Hepatocyte (in vitro differentiated cells): Measurements from ENCODE around the gene PLTP. TPM values are rescaled to one million over a fixed set of nuclear protein-coding genes. Genes with fewer than 3 reads are reported as not detected.

Experiments used
- DNase-seq: peaks from one replicate; pipeline ENCODE4 v3.0.0-alpha.2; 2016; ENCODE audit warnings: low spot score
- H2AFZ ChIP-seq: fragments of 200-600 bp; sonication (generic); 2 replicates; pipeline ENCODE4 v1.6.0; 2016; ENCODE audit warnings: antibody characterized with exemption, mild to moderate bottlenecking
- H3K27ac ChIP-seq: fragments of 200-600 bp; sonication (generic); 2 replicates; pipeline ENCODE4 v1.5.1; 2016; ENCODE audit warnings: mild to moderate bottlenecking
- H3K27me3 ChIP-seq: fragments of 200-600 bp; sonication (generic); 2 replicates; pipeline ENCODE4 v1.6.1; 2016
- H3K36me3 ChIP-seq: fragments of 200-600 bp; sonication (generic); replicated peaks from 2 replicates; pipeline ENCODE4 v1.5.1; 2016; ENCODE audit warnings: low read depth; ENCODE audit not compliant: insufficient read depth
- H3K4me1 ChIP-seq: fragments of 200-600 bp; sonication (generic); 2 replicates; pipeline ENCODE4 v1.5.1; 2016; ENCODE audit warnings: mild to moderate bottlenecking, moderate library complexity; ENCODE audit not compliant: insufficient read depth
- H3K4me2 ChIP-seq: fragments of 200-600 bp; sonication (generic); 2 replicates; pipeline ENCODE4 v1.6.0; 2016
- H3K4me3 ChIP-seq: fragments of 200-600 bp; sonication (generic); 2 replicates; pipeline ENCODE4 v1.5.1; 2016; ENCODE audit warnings: mild to moderate bottlenecking
- H3K79me2 ChIP-seq: fragments of 200-600 bp; sonication (generic); 2 replicates; pipeline ENCODE4 v1.6.0; 2017; ENCODE audit warnings: mild to moderate bottlenecking
- H3K9me2 ChIP-seq: fragments of 200-600 bp; sonication (generic); replicated peaks from 2 replicates; pipeline ENCODE4 v1.6.0; 2017; ENCODE audit warnings: mild to moderate bottlenecking; ENCODE audit not compliant: insufficient read depth
- H3K9me3 ChIP-seq: fragments of 200-600 bp; sonication (generic); 2 replicates; pipeline ENCODE4 v1.5.1; 2016; ENCODE audit warnings: low read depth, mild to moderate bottlenecking
- H4K20me1 ChIP-seq: fragments of 200-600 bp; sonication (generic); 2 replicates; pipeline ENCODE4 v1.6.0; 2016; ENCODE audit warnings: mild to moderate bottlenecking; ENCODE audit not compliant: insufficient read depth, poor library complexity, severe bottlenecking
- CTCF ChIP-seq: fragments of 200-600 bp; sonication (generic); IDR thresholded peaks from 2 replicates; pipeline ENCODE4 v1.5.1; 2016; ENCODE audit warnings: antibody characterized with exemption, mild to moderate bottlenecking; ENCODE audit not compliant: poor library complexity
- EZH2 ChIP-seq: fragments of 200-600 bp; sonication (generic); IDR thresholded peaks from 2 replicates; pipeline ENCODE4 v1.6.1; 2016; ENCODE audit warnings: antibody characterized with exemption, mild to moderate bottlenecking, borderline replicate concordance
- EZH2phosphoT487 ChIP-seq: fragments of 200-600 bp; sonication (generic); IDR thresholded peaks from one replicate; pipeline ENCODE4 v1.6.1; 2018; ENCODE audit warnings: antibody characterized with exemption, mild to moderate bottlenecking, low read depth, moderate library complexity; ENCODE audit not compliant: unreplicated experiment, severe bottlenecking
- WGBS: methylation state at CpG from one replicate; pipeline ENCODE4 v1.1.6; 2016; ENCODE audit warnings: low lambda C conversion rate; ENCODE audit errors: missing lambda C conversion rate; 5-methylcytosine and 5-hydroxymethylcytosine counted together
- polyA plus RNA-seq: library from polyadenylated mRNA; unstranded; fragments of >200 nt; fragmentation: Nextera tagmentation; extraction: Ambion mirVana; gene quantifications from 2 replicates; pipeline ENCODE4 v1.2.1, GENCODE V29; 2016
- total RNA-seq: library from RNA; depleted of rRNA; stranded (reverse); fragments of >200 nt; gene quantifications from 2 replicates; pipeline ENCODE4 v1.2.3, GENCODE V29; 2014

PLTP gene
- total and polyA plus RNA-seq, 2 experiments from 2014 or later = 176 to 623 TPM

- Histone ChIP-seq H4K20me1 (no peaks in the 10 kb centered on the region), H3K4me1 (peaks cover 16% of the 10 kb centered on the region), H2AFZ (peak overlapping the region; percentile 1), H3K9me3 (no peaks in the 10 kb centered on the region), H3K27me3 (no peaks in the 10 kb centered on the region), H3K79me2 (peaks cover 49% of the 10 kb centered on the region), H3K27ac (peak overlapping the region; percentile 60), H3K9me2 (no peaks in the 10 kb centered on the region), H3K4me2 (peak overlapping the region; percentile 77), H3K4me3 (peak overlapping the region; percentile 44), H3K36me3 (no peaks in the 10 kb centered on the region)
- 20% methylated on average over 21 of the region's 21 CpGs for WGBS
- TF ChIP-seq CTCF = no peak
- no peak for TF ChIP-seq EZH2
- no peak for TF ChIP-seq EZH2phosphoT487
- no peak for DNase-seq
Observed at GRCh38 chr20:45935416-45936046, 23.6 kb upstream of the PLTP start.

- 1% methylated on average over 64 of the region's 102 CpGs for WGBS
- no peak for TF ChIP-seq EZH2phosphoT487
- no peak for TF ChIP-seq EZH2
- TF ChIP-seq CTCF = no peak
- peaks cover 16% of the 10 kb centered on the region for H3K4me1 ChIP-seq
- H3K4me3 ChIP-seq = peak within 1 kb of the TSS; percentile 80
- H3K79me2 ChIP-seq = peaks cover 49% of the 10 kb centered on the region
- H3K9me2 ChIP-seq = no peaks in the 10 kb centered on the region
- no peaks in the 10 kb centered on the region for H3K9me3 ChIP-seq
- no peaks in the 10 kb centered on the region for H4K20me1 ChIP-seq
- no peaks in the 10 kb centered on the region for H3K36me3 ChIP-seq
- H3K4me2 ChIP-seq = peak within 1 kb of the TSS; percentile 89
- peak within 1 kb of the TSS; percentile 63 for H2AFZ ChIP-seq
- H3K27ac ChIP-seq = peak within 1 kb of the TSS; percentile 100
- no peaks in the 10 kb centered on the region for H3K27me3 ChIP-seq
- peak; percentile 99 for DNase-seq
Observed at GRCh38 chr20:45934586-45935415, 22.8 kb upstream of the PLTP start, which contains the start of gene PCIF1. Gene PCIF1, plus strand, starts transcription at chr20:45934683. Its CDS starts 4,317 bp downstream, at chr20:45939000.

GRCh38 chr20:45934046-45934585, 22.2 kb upstream of the PLTP start:
- H3K4me1 ChIP-seq = peaks cover 16% of the 10 kb centered on the region
- H3K4me3 ChIP-seq = peak overlapping the region; percentile 80
- DNase-seq = peak; percentile 66
- no peaks in the 10 kb centered on the region for H3K27me3 ChIP-seq
- H2AFZ ChIP-seq = peak overlapping the region; percentile 63
- H4K20me1 ChIP-seq = no peaks in the 10 kb centered on the region
- H3K79me2 ChIP-seq = peaks cover 49% of the 10 kb centered on the region
- H3K27ac ChIP-seq = peak overlapping the region; percentile 100
- H3K9me3 ChIP-seq = no peaks in the 10 kb centered on the region
- no peaks in the 10 kb centered on the region for H3K9me2 ChIP-seq
- WGBS = 2% methylated on average over 33 of the region's 34 CpGs
- no peak for TF ChIP-seq EZH2phosphoT487
- TF ChIP-seq CTCF = no peak
- TF ChIP-seq EZH2 = no peak
- no peaks in the 10 kb centered on the region for H3K36me3 ChIP-seq
- peak overlapping the region; percentile 89 for H3K4me2 ChIP-seq
